Measurements from ENCODE around the gene ATP6V0C.
"Not testable (repeated sequence)": the region's sequence is repeated elsewhere in the genome, so short reads cannot be mapped to it uniquely, and the experiment has no call there.

The ATP6V0C gene

DNA sequence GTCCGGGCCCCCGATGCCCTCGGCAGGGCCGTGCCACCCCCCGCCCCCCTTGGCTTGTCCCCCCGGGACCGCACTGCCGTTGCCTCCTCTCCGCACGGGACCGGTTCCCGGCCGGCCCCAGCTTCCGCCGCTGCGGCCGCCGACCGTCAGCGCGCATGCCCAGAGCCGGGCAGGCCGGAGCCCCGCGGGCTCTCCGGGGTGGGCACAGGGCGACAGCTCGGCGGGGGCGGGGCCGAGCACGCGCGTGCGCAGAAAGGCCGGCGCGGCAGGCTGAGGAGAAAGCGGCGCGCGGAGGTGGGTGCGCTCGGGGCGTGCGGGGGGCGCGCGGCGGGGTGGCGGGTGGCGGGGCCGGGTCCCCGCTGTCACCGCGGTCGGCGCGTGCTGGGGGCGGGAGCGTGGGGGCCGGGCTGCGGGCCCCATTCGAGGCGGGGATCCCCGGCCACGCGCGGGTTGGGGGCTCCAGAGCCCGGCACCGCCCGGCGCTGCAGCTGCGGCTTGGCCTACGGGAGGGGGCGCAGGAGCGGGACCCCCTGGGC lies 38.8 kb upstream of the ATP6V0C start, which contains the start of gene TBC1D24:
Gene TBC1D24 (plus strand): TSS at position 251 of the 536 bp plus-strand sequence. CDS start 21,022 bp downstream, outside the sequence.
- DNase-seq (ENCODE audit: low read depth in 4 of 4, low spot score in 1 of 4): peak; percentile 52 to 82 (median 72)

DNA sequence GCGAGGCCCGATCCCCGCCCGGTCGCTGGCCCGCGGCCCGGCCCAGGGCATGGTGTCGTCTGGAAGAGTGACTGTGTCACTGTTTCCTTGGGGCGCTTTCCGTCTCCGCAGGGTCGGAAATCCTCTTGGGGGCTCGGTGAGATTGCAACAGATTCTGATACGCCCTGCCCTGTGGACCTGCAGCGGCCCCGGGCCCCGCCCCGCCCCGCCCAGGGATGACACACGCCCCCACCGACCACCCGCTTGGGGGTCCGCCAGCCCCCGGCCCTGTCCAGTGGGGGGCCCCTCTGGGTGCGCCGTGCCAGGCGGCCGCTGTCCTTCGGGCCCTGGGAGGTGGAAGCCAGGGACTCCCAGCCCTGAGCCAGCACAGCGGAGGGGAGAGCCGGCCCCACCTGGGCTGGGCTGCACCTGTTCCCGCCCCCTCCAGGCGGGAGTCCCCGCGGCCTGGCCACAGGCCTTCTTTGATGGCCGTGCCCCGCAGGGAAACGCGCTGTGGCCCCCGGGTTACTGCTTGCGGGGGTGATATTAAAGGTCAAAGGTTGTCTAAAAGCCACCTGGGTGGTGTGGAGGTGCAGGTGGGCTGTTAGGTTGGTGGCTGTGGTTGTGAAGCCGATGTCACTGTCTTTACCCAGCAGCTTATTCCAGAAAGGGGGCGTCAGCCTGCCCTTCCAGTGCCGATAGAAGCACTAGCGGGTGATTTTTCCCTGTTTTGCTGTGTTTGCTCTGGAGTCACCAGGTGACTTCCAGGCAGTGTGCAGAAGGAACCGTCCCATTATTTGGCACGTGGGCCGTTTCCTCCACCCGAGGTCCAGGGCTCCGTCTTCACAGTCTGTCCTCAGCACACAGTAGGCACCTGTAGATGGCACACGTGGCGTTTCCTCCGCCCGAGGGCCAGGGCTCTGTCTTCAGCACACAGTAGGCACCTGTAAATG lies 38.1 kb upstream of the ATP6V0C start:
- peak in 1 of 4 experiments; percentile 27 for DNase-seq (ENCODE audit: low read depth in 4 of 4, low spot score in 1 of 4)

DNA sequence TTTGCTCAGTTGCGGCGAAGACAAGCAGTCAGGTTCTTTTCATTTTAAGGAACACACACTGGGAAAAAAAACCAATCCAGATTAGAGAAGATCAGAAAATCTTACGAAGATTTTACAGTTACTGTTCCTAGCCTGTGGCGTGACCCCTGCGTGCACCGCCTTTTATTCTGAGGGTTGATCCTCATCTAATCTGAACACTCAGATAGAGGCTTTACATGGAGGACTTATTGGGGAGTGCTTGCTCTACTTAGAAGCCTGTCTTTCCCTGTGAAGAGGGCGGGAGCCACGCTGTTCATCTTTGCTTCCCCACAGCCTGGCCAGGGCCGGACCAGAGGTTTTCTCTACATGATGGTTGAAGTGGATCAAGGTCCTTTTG lies 37.4 kb upstream of the ATP6V0C start:
- DNase-seq (ENCODE audit: low read depth in 4 of 4, low spot score in 1 of 4): no peak

DNA sequence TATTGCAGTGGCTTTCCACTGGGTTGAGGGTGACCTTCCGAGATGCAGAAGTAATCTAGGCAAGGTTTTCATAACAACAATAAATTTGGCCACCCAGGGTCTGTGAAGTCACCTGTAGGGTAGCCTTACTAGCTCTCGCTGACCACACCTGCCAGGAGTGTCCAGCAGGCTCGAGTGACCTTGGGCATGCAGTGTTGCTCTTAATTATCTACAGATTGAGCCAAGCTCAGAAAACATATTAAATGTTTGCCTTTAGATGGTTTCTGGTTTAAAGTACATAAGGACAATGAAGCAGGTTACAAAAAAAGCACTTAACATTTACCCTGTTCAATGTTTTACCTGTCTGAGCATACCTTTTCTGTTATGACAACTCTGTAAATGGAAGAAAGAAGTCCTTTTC lies 37.0 kb upstream of the ATP6V0C start:
- DNase-seq (ENCODE audit: low read depth in 4 of 4, low spot score in 1 of 4): no peak

DNA sequence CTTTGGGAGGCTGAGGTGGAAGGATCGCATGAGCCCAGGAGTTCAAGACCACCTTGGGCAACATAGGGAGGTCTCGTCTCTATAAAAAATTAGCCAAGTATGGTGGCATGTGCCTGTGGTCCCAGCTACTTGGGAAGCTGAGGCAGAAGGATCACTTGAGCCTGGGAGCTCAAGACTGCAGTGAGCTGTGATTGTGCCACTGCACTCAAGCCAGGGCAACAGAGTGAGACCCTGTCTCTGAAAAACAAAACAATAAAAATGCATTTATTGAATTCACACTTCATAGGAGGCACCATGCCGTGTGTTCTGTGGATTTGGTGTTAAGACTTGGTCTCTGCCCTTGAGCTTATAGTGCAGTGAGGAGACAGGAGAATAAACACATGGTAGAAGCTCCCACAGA lies 36.4 kb upstream of the ATP6V0C start:
- no peak for DNase-seq (ENCODE audit: low read depth in 4 of 4, low spot score in 1 of 4)

DNA sequence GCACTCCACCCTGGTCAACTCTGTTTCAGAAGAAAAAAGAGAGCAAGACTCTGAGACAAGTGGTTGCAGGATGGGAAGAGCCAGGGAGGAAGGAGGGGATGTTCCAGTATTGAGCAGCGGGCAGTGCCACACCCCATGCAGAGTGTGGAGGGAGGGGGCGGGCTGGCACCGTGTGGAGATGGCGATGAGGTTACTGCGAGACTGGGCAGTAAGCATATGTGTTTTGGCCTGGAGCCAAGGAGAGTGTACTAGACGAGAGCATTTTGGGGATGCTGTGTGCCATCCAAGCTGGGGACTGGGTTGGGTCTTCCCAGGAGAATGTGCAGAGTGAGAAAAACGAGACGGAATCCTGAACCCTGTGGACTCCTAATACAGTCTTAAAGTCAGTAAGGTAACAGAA lies 35.5 kb upstream of the ATP6V0C start:
- DNase-seq (ENCODE audit: low read depth in 4 of 4, low spot score in 1 of 4): no peak

DNA sequence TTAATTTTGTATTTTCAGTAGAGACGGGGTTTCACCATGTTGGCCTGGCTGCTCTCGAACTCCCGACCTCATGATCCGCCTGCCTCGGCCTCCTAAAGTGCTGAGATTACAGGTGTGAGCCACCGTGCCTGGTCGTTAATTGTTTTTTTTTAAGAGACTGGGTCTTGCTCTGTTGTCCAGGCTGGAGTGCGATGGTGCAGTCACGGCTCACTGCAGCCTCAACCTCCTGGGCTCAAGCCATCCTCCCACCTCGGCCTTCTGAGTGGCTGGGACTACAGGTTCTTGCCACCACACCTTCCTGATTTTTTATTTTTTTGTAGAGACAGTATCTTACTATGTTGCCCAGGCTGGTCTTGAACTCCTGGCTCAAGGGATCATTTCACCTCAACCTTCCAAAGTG lies 33.8 kb upstream of the ATP6V0C start:
- DNase-seq (ENCODE audit: low read depth in 4 of 4, low spot score in 1 of 4): not testable (repeated sequence)

DNA sequence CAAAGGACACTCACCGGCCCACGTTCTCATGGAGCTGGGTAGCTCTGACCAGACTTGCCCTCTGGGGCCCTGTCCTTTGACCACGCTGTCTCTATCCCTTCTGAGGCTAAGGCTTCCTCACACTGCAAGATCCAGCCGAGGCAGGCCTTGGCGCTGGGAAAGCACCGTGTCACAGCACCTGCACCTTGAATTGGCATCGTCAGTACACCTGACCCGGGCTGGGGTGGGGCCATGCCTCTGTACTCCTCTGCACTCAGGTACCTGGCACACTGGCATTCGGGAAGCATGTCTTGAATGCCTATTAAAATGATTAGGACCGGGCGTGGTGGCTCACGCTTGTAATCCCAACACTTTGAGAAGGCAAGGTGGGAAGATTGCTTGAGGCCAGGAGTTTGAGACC lies 32.8 kb upstream of the ATP6V0C start:
- no peak for DNase-seq (ENCODE audit: low read depth in 4 of 4, low spot score in 1 of 4)

DNA sequence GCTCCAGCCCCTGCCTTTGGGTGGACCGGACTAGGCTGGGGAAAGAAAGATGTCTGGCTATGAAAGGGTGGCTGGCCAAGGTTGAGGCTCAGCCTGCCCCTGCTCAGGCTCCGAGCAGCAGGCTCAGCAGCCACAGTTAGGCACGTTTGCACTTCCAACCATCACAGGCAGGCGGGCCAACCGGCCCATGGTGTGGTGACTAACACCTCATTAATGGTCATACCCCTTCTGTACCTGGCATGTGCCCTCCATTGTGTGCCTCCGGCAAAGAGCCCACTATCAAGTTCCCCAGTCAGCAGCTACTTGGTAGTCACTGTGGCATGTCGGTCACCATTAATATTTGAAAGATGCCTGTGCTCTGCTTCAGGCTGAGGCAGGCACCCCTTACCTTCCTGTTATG lies 32.1 kb upstream of the ATP6V0C start:
- no peak for DNase-seq (ENCODE audit: low read depth in 4 of 4, low spot score in 1 of 4)

DNA sequence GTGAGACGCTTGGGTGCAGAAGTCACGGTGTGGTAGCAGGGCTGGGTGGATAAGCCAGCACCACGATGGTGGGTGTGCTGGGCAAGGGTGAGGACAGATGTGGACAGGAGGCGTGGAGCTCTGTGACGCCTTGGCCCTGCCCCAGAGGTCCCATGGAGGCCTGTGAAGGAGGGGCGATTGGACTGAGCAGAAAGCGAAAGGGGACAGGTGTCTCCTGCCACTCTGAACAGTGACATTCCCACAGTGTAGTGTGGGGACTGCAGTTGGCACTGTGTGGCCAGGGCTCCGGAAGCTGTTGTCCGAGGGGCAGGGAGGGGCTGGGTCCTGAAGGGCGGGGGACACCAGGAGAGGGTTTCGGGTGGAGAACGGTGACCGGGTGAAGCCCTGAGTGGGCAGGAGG lies 31.5 kb upstream of the ATP6V0C start:
- DNase-seq (ENCODE audit: low read depth in 4 of 4, low spot score in 1 of 4): no peak

DNA sequence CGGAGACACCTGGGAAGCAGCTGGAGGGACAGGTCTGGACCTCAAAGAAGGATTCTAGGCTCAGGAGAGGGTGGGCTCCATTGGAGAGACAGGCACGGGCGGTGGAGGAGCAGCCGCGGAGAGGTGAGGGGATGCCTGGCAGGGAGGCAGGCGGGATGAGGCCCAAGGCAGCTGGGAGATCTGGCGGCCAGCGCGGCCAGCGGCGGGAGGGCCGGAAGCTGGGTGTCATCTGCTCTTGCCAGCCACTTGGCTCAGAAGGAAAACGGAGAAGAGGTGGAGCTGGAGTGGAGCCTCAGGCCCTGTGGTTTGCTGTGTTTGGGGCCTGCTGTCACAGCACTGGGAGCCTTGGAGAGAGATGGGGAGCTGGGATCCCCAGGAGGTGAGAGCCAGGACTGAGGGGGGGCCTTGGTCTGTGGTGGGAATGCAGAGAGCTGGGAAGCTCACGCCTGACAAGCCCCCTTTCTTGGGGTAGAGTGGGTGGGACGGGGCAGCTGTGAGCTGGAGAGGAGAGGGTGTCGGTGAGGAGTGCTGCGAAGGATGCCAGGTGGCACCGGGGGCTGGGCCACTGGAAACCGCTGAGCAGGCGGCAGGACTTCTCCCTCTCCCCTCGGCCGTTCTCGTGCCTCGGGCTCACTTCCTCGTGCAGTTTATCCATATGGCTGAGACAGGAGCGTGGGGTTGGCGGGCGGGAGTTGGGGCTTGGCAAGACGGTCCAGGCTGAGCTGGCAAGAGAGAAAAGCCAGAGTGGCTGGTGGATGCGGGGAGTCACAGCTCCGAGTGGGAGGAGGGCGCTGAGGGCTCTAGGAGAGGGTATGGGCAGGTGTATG lies 30.8 kb upstream of the ATP6V0C start:
- no peak for DNase-seq (ENCODE audit: low read depth in 4 of 4, low spot score in 1 of 4)

DNA sequence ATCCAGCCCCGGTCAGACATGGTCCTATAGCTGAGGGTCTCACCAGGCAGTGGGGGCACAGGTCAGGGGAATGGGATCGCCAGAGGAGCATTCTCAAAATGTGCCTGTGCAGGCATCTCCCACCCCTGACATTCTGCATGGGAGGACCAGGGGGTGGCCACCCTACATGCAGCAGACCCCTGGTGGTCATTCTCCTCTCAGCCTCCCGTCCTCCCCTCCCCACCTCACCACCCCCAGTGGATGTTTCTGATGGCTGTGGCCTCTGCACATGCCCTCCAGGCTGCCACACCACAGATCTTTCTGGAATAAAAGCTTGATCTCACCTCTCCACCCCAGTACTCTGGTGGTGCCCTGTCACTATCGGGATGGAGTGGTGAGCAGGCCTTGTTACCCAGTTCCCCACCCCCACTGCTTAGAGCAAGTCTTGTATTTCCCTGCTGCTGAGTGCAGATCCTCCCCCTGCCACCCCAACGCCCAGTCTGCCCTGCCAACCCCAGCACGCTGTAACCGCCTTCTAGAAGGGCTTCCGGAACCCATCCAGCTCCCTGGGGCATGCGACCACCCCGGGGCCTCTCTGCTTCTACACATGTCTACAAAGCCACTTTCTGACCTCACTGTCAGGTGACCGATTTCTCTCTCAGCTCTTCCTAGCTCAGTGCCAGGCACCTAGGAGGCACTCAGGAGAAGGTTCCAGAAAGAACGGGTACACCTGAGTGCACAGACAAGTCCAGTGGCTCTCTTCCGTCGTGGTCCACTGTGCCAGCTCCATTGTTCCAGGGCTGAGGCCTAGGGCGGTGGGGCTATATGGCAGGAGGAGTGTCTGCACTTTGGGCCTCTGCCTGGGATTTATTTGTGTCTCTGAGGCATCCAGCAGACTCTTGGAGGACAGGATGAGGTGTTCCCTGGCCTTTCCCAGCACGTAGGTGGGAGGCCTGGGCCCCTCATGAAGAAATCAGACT lies 29.5 kb upstream of the ATP6V0C start:
- DNase-seq (ENCODE audit: low read depth in 4 of 4, low spot score in 1 of 4): no peak

DNA sequence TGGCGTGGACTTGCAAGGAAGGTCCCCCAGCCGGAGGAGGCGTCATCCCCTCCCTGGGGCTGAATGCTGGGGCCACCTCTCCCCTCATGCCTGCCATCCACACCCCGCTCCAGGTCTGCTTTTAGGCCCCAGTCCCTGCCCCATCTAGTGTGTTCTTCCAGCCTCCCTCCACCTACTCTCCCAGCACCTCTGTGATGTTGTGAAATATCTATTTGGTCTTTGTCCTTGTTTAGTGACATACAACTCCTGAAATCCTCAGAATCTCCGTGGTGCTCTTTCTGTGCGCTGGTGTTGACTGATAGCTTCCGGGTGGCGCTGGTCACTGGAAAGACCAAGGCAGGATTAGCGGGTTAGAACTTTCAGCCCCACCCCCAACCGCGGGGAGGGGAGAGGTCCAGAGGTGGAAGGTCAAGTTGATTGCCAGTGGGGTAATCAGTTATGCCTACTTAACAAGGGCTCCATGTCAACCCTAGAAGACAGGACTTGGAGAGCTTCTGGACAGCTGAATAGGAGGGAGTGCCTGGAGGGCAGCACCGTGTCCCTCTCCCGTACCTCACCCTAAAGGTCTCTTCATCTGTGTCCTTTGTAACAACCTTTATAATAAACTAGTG lies 28.7 kb upstream of the ATP6V0C start:
- no peak for DNase-seq (ENCODE audit: low read depth in 4 of 4, low spot score in 1 of 4)

DNA sequence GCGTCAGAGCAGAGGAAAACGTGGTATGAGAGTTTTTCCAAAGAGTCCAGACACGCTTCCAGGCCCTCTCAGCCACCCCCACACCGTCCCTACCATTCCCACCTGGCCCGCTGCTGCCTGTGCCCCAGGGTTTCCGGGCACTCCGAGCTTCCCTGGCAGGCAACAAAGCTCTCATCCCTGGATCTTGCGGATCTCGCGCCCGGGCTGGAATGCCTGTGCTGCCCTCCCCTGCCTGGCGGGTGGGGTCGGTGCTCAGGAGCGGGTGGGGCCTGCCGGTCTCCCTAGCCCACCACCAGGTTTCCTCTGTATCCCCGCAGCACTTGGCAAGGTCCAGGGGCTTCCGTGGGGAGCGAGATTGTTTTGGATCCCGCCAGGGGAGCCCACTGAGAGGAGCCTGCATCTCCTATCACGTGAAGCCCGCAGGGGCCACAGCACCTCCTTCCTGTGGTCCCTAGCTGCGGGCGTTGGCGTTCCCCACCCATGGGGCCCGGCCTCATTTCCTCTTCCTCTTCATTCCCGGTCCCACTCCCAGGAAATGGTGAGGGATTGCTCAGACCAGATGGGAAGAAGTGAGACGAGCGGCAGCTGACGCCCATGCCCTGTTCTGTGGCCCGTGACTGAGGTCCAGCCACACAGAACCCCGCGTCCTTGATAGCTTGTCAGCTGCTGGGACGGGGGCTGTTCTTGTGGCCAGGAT lies 27.8 kb upstream of the ATP6V0C start:
- no peak for DNase-seq (ENCODE audit: low read depth in 4 of 4, low spot score in 1 of 4)

DNA sequence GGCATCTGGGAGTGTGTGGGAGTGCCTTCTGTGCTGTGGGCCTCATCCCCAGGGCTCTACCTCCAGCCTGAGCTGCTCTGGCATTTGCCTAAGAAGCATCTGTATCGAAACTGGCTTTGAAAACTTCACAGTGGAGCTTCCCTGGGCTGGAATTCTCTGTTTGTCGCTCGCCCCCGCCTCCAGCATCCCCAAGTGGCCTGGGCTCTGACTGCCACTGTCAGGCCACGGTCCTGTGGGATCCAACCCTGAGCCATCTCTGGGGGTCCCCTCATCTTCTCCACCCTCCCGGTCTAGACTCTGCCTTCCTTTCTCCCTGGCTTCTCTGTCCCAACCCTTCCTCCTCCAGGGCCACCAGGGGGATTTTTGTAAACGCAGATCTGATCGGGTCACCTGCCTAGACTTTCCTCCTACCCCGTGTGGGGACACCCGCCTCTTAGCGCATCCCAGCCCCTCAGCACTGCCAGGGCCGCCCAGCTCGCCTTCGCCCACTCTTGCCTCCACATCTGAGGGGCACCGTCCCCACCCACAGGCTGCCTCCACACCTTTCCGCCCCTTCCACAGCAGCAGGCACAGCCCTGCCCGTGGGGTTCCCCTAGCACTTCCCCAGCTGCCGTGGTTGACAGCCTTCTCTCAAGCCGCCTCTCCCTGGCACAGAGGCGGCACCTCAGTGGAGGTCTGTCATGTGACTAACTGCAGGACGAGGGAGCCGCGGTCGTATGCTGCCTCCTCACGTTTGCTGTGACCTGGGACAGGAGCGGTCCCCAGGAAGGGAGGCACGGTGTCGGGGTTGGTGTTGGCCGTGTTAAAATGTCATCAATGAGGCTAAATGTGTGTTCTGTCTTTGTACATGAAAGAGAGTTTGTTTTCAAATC lies 26.9 kb upstream of the ATP6V0C start:
- DNase-seq (ENCODE audit: low read depth in 4 of 4, low spot score in 1 of 4): peak; percentile 30 to 60 (median 48)

DNA sequence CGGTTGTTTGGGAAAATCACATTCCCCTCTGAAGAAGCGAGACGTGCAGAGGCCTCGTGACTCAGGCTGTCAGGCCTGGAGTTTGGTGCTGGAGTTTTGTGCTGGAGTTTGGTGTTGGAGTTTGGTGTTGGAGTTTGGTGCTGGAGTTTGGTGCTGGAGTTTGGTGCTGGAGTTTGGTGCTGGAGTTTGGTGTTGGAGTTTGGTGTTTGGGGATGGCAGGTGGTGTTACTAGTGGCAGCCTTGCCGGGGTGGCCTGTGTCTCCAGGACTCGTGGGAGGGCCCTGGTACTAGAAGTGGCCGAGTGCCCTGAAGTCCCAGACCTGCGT lies 26.3 kb upstream of the ATP6V0C start:
- no peak for DNase-seq (ENCODE audit: low read depth in 4 of 4, low spot score in 1 of 4)

DNA sequence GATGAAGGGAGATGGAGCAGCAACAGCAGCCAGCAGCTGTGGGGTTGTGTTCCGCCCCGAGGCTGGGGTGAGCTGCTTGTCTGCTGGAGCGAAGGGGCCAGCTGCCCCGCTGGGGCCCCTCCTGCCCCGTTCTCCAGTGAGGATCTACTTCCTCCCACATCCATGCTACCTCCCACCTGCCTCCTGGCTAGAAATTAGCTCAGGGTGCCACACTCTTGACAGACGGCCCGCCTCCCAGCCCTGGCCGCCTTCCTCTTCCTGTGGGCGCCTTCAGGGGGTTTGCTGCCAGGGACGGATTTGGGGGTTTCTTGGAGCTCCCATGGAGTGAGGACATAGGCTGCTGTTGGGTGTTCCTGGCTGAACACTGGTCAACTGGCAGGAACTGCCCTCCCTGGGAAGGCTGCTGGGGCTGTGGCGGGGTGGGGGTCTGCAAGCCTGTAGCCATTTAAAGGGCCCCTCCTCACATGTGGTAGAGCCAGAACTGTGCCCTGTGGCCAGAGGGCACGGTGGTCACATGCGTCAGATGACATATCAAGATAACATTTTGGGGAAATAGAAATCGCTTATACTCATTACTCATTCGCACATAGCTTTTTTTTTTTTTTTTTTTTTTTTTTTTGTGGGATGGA lies 25.7 kb upstream of the ATP6V0C start:
- no peak for DNase-seq (ENCODE audit: low read depth in 4 of 4, low spot score in 1 of 4)

DNA sequence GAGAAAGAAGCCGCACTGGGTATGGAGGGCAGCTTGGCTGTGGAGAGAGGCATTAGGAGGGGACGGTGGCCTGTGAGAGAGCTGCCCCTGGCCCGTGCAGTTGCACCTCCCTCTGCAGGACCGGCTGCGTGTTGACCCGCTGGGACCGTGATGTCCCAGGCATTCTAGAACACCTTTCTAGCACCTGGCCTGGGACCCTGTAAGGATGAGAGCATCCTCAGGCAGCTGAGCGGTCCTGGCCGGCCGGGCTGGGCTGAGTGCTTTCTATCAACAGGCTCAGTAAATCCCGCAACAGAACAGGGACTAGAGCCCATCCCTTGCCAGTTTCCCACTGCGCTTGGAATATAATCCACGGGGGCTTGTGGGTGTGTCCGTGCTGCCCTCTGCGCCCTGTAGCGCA lies 24.2 kb upstream of the ATP6V0C start:
- no peak for DNase-seq (ENCODE audit: low read depth in 4 of 4, low spot score in 1 of 4)
